ELR (cell line): Measurements from ENCODE around the gene BRCA1.
"Not testable (repeated sequence)": the region's sequence is repeated elsewhere in the genome, so short reads cannot be mapped to it uniquely, and the experiment has no call there.

Experiments
- DNase-seq: peaks from one replicate; pipeline ENCODE4 v3.0.0-alpha.2; 2015; ENCODE audit warnings: low read depth

Gene BRCA1

DNA sequence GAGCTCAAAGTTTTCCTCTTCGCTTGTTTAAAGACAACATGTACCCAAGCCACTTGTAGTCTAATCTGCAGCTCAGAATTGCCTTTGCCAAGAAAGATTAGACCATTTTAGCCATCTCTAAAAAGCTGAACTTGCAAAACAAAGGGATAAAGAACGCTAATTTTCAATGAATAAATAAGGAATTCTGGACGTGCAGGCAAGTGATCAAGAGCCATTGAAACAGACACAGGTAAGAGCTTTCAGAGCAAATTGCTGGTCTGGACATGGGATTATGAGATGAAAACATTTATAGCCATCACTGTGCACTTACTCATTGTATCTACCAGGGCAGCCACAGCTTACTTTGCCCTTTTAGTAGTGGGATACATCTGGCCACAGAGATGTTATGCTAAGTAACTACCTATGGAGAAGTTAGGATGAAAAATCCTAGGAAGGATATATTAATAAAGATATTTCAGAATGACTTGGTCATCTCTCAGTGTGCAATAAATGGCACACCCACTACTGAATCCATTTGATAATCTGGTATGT is 55.7 kb downstream of the BRCA1 start:
- DNase-seq, result no peak

GRCh38 chr17:43068570-43069367 is 56.4 kb downstream of the BRCA1 start:
- DNase-seq, result no peak

GRCh38 chr17:43062984-43063638 is 62.1 kb downstream of the BRCA1 start:
- DNase-seq, result no peak

- no peak for DNase-seq
These were observed 69.1 kb downstream of the BRCA1 start for GRCh38 chr17:43056051-43056450.

- not testable (repeated sequence) for DNase-seq
These were observed 72.2 kb downstream of the BRCA1 start for GRCh38 chr17:43053008-43053407.

DNA sequence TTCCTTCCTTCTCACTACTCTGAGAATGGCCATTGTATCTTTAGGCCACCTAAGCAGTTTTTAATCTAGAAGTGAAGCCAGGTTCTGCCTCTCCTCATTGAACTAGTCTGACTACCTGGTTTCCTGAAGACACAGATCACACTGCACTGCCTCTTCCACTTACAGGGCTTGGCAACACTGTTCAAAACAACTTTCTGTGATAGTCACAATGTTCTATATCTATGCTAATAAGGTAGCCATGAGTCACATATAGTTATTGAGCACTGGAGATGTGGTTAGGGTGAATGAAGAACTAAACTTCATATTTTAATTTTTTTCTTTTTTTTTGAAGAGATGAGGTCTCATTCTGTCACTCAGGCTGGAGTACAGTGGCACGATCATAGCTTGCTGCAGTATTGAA is 73.2 kb downstream of the BRCA1 start:
- DNase-seq, result no peak

- no peak for DNase-seq
These were observed 81.1 kb downstream of the BRCA1 start for GRCh38 chr17:43044024-43044423.

- no peak for DNase-seq
These were observed 81.9 kb downstream of the BRCA1 start for GRCh38 chr17:43043307-43043706.

DNA sequence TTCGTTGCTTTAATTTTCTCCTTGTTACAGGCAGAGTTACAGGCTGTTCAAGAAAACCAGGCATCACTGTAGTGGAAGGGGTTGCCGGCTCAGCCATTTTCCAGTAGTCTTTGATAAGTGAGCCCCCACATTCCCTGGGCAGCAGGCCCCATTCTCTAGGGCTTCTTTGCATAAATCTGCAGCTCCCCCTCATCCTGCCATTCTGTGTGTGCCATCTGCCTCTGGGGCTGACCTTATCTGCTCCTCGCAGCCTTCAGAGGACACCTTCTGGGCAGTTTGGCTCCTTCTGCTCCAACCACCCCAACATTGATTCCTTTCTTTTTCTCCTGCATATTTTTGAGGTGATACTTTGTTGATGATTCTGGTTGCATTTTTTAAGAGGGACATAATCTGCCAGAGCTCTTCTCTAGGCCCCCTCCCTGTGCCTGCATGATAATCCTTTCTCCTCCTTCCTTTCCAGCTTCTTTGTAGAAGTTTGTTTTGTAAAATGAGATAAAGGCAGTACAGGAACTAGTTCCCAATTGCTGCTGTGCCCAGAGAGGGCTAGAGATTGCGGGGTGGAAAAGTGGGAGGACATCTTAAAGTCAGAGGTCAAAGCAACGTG is 83.0 kb downstream of the BRCA1 start:
- no peak for DNase-seq

GRCh38 chr17:43040655-43041054 is 84.5 kb downstream of the BRCA1 start:
- DNase-seq, result no peak

GRCh38 chr17:43039646-43040045 is 85.5 kb downstream of the BRCA1 start:
- DNase-seq, result no peak

DNA sequence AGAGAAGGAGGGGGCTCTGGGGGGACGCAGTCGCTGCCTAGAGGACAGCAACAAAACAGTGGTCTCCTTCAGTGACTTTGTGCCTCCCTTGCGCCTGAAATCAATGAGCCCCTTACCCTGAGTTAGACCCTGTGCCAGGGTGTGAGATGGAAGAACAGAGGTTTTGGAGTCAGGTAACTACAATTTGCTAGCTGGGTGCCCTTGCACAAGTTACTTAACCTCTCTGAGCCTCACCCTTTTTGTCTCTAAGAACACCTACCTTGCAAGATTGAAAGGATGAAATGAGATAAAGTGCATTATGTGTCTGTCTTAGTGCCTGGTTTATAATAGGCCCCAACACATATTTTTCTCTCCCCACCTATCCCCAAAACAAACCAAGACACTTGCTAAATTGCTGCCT is 90.3 kb downstream of the BRCA1 start:
- DNase-seq, result no peak

- no peak for DNase-seq
These were observed 90.9 kb downstream of the BRCA1 start for GRCh38 chr17:43033948-43034881.

GRCh38 chr17:43031666-43032065 is 93.5 kb downstream of the BRCA1 start:
- DNase-seq, result no peak

GRCh38 chr17:43030137-43030767 is 94.9 kb downstream of the BRCA1 start:
- DNase-seq, result no peak

- no peak for DNase-seq
These were observed 96.8 kb downstream of the BRCA1 start for GRCh38 chr17:43028221-43028861.

DNA sequence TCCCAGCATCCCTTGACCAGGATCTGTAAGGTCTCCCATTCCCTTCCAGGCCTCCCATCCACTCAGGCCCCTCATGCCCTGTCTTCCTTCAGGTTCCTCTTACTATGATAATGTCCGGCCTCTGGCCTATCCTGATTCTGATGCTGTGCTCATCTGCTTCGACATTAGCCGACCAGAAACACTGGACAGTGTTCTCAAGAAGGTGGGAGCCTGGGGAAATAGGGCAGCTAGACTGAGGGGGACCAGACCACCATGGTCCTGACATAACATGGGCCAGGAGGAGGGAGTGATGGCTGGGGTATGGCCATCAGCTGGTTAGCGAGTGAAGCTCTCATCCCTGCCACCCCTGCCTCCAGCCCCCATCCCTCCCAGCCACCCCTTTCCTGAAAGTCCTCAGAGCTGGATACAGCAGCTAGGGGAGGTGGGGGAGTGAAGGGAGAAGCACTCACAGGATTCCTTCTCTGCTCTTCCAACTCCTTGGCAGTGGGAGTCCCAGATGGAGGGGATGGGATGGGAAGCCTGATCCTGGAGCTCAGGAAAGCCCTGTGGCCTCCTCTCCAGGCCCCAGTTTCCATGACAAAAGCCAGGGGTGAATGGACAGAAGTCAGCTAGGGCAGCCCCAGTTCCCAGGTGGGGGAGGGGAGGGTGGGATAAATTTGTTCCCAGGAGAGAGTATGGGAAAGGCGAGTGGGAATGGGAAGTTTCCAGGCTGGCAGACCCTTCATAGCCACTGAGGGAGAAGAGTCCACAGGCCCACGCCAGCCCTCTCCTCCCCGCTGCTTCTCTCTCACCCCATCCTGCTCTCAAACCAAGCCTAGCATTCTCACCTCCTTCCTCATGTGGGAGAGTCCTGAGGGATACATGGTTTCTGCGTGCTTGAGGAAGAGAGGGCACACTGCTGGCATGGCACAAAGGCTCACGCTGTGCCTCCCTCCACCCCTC is 97.8 kb downstream of the BRCA1 start:
- DNase-seq, result no peak

- DNase-seq, result no peak
These were observed 98.6 kb downstream of the BRCA1 start for GRCh38 chr17:43026595-43026994.

DNA sequence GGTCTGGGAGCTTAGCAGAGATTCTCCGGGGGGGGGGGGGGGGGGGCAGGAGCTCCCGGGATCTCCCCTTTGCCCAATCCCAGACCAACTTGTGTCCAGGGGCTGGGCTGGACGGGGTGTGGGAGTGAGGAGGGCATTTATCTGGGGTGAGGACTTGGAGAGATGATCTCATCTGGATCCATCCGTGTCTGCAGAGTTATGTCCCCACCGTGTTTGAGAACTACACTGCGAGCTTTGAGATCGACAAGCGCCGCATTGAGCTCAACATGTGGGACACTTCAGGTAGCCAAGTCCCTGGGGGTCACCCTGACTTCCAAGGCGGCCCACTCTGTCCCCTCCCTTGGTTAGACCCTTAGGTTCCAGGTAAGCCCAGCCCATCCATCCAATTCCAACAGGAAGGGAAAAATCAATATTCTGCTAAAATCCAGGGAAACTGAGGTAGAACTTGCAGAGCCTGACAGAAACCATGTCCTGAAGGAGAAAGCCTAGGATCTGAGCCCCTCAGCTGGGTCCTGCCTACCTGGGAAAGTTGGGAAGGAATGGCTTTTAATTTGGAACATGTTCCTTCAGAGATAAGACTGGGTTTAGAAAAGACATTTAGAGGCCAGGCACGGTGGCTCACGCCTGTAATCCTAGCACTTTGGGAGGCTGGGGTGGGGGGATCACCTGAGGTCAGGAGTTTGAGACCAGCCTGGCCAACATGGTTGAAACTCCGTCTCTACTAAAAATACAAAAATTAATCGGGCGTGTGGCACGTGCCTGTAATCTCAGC is 99.2 kb downstream of the BRCA1 start:
- no peak for DNase-seq
